T follicular helper cell (primary cell): ENCODE measurements around the gene RNF157.
"Not testable (repeated sequence)": the region's sequence is repeated elsewhere in the genome, so short reads cannot be mapped to it uniquely, and the experiment has no call there.

Experiments used
- DNase-seq: peaks from one replicate; pipeline ENCODE4 v3.0.0-alpha.2; 2020; ENCODE audit warnings: low read depth

RNF157 gene

GRCh38 chr17:76189741-76190140 is 50.6 kb downstream of the RNF157 start:
- no peak for DNase-seq

GRCh38 chr17:76189247-76189646 is 51.0 kb downstream of the RNF157 start:
- DNase-seq: no peak

GRCh38 chr17:76188213-76189016 is 51.9 kb downstream of the RNF157 start:
- DNase-seq: no peak

- DNase-seq: not testable (repeated sequence)
Observed at GRCh38 chr17:76186774-76187173, 53.5 kb downstream of the RNF157 start.

GRCh38 chr17:76184290-76184689 is 56.0 kb downstream of the RNF157 start:
- no peak for DNase-seq

GRCh38 chr17:76182016-76182764 is 58.1 kb downstream of the RNF157 start:
- peak; percentile 87 for DNase-seq

- peak; percentile 23 for DNase-seq
Observed at GRCh38 chr17:76179496-76180467, 60.5 kb downstream of the RNF157 start.

- no peak for DNase-seq
Observed at GRCh38 chr17:76178124-76178523, 62.2 kb downstream of the RNF157 start.

- DNase-seq: no peak
Observed at GRCh38 chr17:76176701-76177574, 63.4 kb downstream of the RNF157 start.

GRCh38 chr17:76174037-76174436 is 66.3 kb downstream of the RNF157 start:
- no peak for DNase-seq

GRCh38 chr17:76173474-76173873 is 66.8 kb downstream of the RNF157 start:
- no peak for DNase-seq

- no peak for DNase-seq
Observed at GRCh38 chr17:76171706-76172105, 68.6 kb downstream of the RNF157 start.

- DNase-seq: no peak
Observed at GRCh38 chr17:76170114-76170513, 70.2 kb downstream of the RNF157 start.

GRCh38 chr17:76166906-76167305 is 73.4 kb downstream of the RNF157 start:
- no peak for DNase-seq

- no peak for DNase-seq
Observed at GRCh38 chr17:76166168-76166567, 74.1 kb downstream of the RNF157 start.

GRCh38 chr17:76164331-76164730 is 76.0 kb downstream of the RNF157 start:
- no peak for DNase-seq

- no peak for DNase-seq
Observed at GRCh38 chr17:76163919-76164318, 76.4 kb downstream of the RNF157 start.

GRCh38 chr17:76161619-76162266 is 78.5 kb downstream of the RNF157 start:
- no peak for DNase-seq

GRCh38 chr17:76160896-76161528 is 79.3 kb downstream of the RNF157 start:
- DNase-seq: no peak

- DNase-seq: no peak
Observed at GRCh38 chr17:76159157-76159556, 81.1 kb downstream of the RNF157 start.
